Activated gamma-delta T cell (primary cell): Measurements from ENCODE around the gene IL1RN.

Experiments
- DNase-seq: peaks from one replicate; lab custom pipeline; 2025; lab: John Stamatoyannopoulos, UW

Gene IL1RN

GRCh38 chr2:113127646-113128570, 510 bp downstream of the IL1RN start:
- DNase-seq = no peak

- DNase-seq = no peak
Observed at GRCh38 chr2:113129519-113130078, 2.2 kb downstream of the IL1RN start.

- DNase-seq = no peak
Observed at GRCh38 chr2:113131352-113132185, 4.2 kb downstream of the IL1RN start.

GRCh38 chr2:113132414-113133021, 5.1 kb downstream of the IL1RN start:
- no peak for DNase-seq

GRCh38 chr2:113133704-113134598, 6.6 kb downstream of the IL1RN start:
- no peak for DNase-seq

GRCh38 chr2:113134717-113135116, 7.3 kb downstream of the IL1RN start:
- no peak for DNase-seq

GRCh38 chr2:113135317-113135716, 7.9 kb downstream of the IL1RN start:
- DNase-seq = no peak

GRCh38 chr2:113136828-113137775, 9.7 kb downstream of the IL1RN start:
- no peak for DNase-seq

GRCh38 chr2:113137827-113138226, 10.4 kb downstream of the IL1RN start:
- no peak for DNase-seq

- DNase-seq = no peak
Observed at GRCh38 chr2:113138428-113139322, 11.3 kb downstream of the IL1RN start.

- no peak for DNase-seq
Observed at GRCh38 chr2:113141451-113141850, 14.1 kb downstream of the IL1RN start.

GRCh38 chr2:113142290-113142689, 14.9 kb downstream of the IL1RN start:
- DNase-seq = no peak

GRCh38 chr2:113144259-113144658, 16.9 kb downstream of the IL1RN start:
- no peak for DNase-seq

- no peak for DNase-seq
Observed at GRCh38 chr2:113148606-113149552, 21.5 kb downstream of the IL1RN start.

GRCh38 chr2:113149553-113150257, 22.3 kb downstream of the IL1RN start:
- DNase-seq = no peak

GRCh38 chr2:113150258-113150601, 22.8 kb downstream of the IL1RN start:
- DNase-seq = no peak

GRCh38 chr2:113155331-113155730, 27.9 kb downstream of the IL1RN start:
- DNase-seq = no peak
